GM04504 (cell line): Measurements from ENCODE around the gene TWF2.

Source experiments
- DNase-seq: peaks from one replicate; pipeline ENCODE4 v3.0.0-alpha.2; 2012; ENCODE audit warnings: low read depth

The TWF2 gene

GRCh38 chr3:52222319-52223221, 16.4 kb downstream of the TWF2 start:
- no peak for DNase-seq

GRCh38 chr3:52221563-52222318, 17.2 kb downstream of the TWF2 start:
- no peak for DNase-seq

GRCh38 chr3:52221141-52221562, 17.8 kb downstream of the TWF2 start:
- no peak for DNase-seq

- DNase-seq, result no peak
These were observed 18.5 kb downstream of the TWF2 start for GRCh38 chr3:52220380-52221026.

GRCh38 chr3:52218937-52219650, 19.9 kb downstream of the TWF2 start:
- no peak for DNase-seq

GRCh38 chr3:52218454-52218853, 20.5 kb downstream of the TWF2 start:
- DNase-seq, result no peak

- DNase-seq, result no peak
These were observed 20.9 kb downstream of the TWF2 start for GRCh38 chr3:52218026-52218425.

- DNase-seq, result no peak
These were observed 21.6 kb downstream of the TWF2 start for GRCh38 chr3:52217409-52217805.

GRCh38 chr3:52216585-52217408, 22.2 kb downstream of the TWF2 start:
- no peak for DNase-seq

- no peak for DNase-seq
These were observed 23.6 kb downstream of the TWF2 start for GRCh38 chr3:52215351-52215750.

- no peak for DNase-seq
These were observed 25.1 kb downstream of the TWF2 start for GRCh38 chr3:52213901-52214300.

- no peak for DNase-seq
These were observed 26.0 kb downstream of the TWF2 start for GRCh38 chr3:52213005-52213404.

- no peak for DNase-seq
These were observed 27.6 kb downstream of the TWF2 start for GRCh38 chr3:52211268-52211891.

- no peak for DNase-seq
These were observed 28.4 kb downstream of the TWF2 start for GRCh38 chr3:52210550-52211046.

- no peak for DNase-seq
These were observed 28.9 kb downstream of the TWF2 start for GRCh38 chr3:52210037-52210436.

- no peak for DNase-seq
These were observed 30.4 kb downstream of the TWF2 start for GRCh38 chr3:52208556-52208955.

- no peak for DNase-seq
These were observed 33.1 kb downstream of the TWF2 start for GRCh38 chr3:52205727-52206372.

- DNase-seq, result no peak
These were observed 34.5 kb downstream of the TWF2 start for GRCh38 chr3:52204337-52205073.

GRCh38 chr3:52203701-52204100, 35.3 kb downstream of the TWF2 start:
- DNase-seq, result no peak
